GM21390 (cell line): Measurements from ENCODE around the gene SERTAD1.

ENCODE experiments used
- ATAC-seq: cut with Tn5 transposase; IDR thresholded peaks from one replicate; pipeline ENCODE4 v1.9.1; 2021; ENCODE audit not compliant: unreplicated experiment

The SERTAD1 gene

DNA sequence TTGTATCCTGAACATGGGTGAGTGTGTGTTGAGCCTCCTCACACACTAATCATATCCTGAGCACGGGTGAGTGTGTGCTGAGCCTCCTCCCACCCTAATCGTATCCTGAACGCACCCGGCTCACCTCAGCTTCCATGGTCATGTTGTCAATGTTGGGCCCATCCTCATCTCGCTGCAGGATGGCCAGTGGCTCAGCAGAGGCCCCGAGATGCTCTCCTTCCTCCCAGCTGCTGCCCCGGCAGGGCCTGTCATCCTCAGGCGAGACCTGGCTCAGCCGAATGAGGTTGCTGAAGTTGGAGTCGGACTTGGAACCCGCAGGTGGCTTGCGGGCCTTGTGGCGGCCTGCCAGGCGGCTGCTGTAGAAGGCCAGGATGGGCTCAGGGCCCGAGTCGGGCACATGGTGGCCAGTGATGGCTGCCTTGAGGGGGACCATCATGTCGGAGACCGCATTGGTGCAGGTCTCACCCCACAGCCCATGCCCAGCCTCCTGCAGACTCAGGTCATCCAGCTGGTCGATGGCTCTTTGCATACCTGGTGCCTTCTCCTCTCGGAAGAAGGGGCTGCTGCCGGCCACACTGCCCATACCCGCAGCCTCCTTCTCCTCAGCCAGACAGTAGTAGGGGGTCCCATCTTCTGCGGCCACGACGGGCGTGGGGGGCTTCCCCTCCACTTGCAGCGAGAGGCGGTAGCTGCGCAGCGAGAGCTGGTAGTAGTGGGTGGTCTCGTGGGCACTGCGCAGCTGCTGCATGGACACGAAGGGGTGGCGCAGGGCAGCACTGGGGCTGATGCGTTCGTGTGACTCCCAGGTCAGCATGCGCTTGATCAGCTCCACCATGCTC, 45.4 kb downstream of the SERTAD1 start:
- ATAC-seq: no peak

DNA sequence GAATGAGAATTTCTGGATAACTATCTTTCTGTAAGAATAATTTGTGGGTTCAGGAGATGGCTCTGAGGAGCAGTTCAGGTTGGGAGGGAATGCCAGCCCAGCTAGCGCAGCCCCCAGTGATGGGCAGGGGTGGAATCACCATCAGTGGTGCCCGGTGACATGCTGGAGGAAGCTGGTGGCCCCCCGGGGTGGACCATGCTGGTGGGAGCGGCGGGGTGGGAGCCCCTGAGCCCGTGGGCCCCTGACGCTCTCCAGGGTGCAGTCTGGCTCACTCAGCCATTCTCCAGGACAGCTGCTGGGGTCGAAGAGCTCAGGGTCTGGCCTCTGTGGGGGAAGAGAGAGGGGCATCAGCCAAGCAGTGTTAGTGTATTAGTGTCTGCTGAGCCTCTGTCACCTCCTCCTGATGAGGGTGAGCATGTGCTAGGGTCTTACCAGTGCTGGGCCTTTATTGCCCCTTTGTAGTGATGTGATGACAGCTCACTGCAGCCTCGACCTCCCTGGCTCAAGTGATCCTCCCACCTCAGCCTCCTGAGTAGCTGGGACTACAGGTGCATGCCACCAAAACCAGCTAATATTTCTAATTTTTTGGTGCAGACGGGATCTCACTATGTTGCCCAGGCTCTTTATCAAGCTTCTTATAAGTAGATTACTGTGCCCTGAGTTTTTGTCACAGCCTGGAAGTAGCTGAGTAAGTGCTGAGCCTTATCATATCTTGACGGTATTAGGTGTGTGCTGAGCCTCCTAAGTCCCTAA, 46.2 kb downstream of the SERTAD1 start:
- no peak for ATAC-seq

DNA sequence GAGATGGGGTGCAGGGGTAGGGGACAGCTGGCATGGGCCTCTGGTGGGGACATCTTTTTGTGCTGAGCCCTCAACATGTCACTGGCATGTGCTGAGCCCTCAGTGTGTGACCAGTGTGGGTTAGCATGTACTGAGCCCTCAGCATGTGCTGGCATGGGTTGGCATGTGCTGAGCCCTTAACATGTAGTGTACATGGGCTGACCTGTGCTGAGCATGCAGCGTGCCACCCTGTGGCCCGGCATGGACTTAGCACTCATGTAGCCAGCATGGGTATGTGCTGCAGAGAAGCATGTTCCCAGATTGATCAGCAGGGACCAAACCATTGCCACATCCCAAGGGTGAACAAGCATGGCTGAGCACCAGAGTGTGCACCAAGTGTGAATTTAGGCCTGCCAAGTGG, 47.3 kb downstream of the SERTAD1 start:
- ATAC-seq: no peak

DNA sequence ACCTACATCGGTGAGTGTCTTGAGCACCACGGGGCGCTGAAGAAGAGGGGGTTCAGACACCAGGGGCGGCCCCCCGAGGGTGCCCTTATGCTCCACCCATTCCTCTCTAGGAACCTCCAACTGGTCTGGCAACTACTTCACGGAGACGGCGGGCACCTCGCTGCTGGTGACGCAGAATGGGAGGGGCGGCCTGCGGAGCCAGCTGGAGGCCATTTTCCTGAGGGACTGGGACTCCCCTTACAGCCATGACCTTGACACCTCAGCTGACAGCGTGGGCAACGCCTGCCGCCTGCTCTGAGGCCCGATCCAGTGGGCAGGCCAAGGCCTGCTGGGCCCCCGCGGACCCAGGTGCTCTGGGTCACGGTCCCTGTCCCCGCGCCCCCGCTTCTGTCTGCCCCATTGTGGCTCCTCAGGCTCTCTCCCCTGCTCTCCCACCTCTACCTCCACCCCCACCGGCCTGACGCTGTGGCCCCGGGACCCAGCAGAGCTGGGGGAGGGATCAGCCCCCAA, 47.9 kb downstream of the SERTAD1 start:
- ATAC-seq: no peak

DNA sequence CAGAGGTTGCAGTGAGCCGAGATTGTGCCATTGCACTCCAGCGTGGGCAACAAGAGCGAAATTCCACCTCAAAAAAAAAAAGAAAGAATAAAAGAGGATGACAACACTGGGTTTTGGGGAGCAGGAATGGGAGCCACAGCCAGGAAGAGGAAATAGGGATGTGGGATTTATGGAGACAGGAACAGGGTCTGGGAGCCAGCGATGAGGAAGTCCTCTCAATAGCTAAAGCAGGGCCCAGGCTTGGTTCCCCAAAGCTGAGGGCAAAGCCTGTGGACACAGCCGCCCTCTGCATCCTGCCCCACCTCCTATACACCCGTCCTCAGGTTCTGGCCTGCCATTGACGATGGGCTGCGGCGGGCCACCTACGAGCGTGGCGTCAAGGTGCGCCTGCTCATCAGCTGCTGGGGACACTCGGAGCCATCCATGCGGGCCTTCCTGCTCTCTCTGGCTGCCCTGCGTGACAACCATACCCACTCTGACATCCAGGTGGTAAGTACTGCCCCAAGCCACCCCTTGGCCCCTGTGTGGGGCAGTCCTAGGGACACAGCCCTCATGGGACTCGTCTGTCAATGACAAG, 49.4 kb downstream of the SERTAD1 start:
- no peak for ATAC-seq

DNA sequence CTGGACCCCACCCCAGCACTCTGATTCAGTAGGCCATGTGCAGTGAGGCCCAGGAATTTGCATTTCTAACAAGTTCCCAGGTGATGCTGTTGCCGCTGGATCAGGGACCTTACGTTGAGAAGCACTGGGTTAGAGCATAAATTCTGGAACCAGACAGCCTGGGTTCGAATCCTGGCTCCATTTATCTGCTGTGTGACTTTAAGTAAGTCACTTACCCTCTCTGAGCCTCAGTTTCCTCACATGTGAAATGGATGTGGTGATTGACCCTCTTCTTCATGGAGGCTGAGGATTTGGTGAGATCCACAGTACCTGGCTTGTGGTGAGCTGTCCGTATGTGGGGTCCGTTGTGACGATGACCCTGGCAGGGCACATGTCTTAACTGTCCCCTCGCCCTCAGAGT, 51.7 kb downstream of the SERTAD1 start:
- ATAC-seq: no peak

DNA sequence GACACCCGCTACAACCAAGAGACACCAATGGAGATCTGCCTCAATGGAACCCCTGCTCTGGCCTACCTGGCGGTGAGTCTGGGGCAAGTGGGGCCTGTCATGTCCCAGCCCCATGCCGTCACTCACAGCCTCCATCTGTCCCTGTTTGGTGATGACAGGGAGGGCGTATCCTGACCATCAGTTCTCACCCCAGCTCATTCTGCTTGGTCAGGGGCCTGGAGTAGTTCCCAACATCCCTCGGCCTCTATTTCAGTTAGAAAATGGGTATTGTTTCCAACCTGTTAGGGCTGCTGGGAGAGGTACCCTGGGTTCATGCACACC, 54.0 kb downstream of the SERTAD1 start:
- no peak for ATAC-seq
